Measurements from ENCODE around the gene IL17C. TPM values are rescaled to one million over a fixed set of nuclear protein-coding genes. Genes with fewer than 3 reads are reported as not detected.

The IL17C gene
- total RNA-seq, 1 donor from 2014 or later = not detected

- TF ChIP-seq CTCF (IDR thresholded peaks at IDR 0.05) = no peak
- H3K27me3 ChIP-seq = no peaks in the 10 kb centered on the region
- intact Hi-C loops (cut with DNase I) = no loop called here
- ATAC-seq (peak; percentile 39), DNase-seq (peak; percentile 69)
- H3K4me3 ChIP-seq = peak overlapping the region; percentile 78
- H3K9me3 ChIP-seq = no peaks in the 10 kb centered on the region
- peak overlapping the region; percentile 84 for H3K27ac ChIP-seq
- H3K4me1 ChIP-seq = peaks cover 21% of the 10 kb centered on the region
- peaks cover 21% of the 10 kb centered on the region for H3K36me3 ChIP-seq
Observed at GRCh38 chr16:88651276-88651988, 13.1 kb downstream of the IL17C start.

GRCh38 chr16:88651989-88652761 is 13.8 kb downstream of the IL17C start:
- Histone ChIP-seq H3K36me3 (peaks cover 26% of the 10 kb centered on the region), H3K27me3 (no peaks in the 10 kb centered on the region), H3K4me3 (no peak overlapping the region), H3K9me3 (no peaks in the 10 kb centered on the region), H3K4me1 (peaks cover 21% of the 10 kb centered on the region), H3K27ac (peak overlapping the region; percentile 84)
- TF ChIP-seq CTCF (IDR thresholded peaks at IDR 0.05) = no peak
- ATAC-seq (no peak), DNase-seq (peak; percentile 66)
- intact Hi-C loops (cut with DNase I) = no loop called here

GRCh38 chr16:88652762-88653063 is 14.3 kb downstream of the IL17C start:
- intact Hi-C loops (cut with DNase I) = no loop called here
- peak; percentile 56 for DNase-seq

GRCh38 chr16:88653101-88653500 is 14.7 kb downstream of the IL17C start:
- DNase-seq = no peak
- Histone ChIP-seq H3K36me3 (peaks cover 34% of the 10 kb centered on the region), H3K9me3 (no peaks in the 10 kb centered on the region), H3K27ac (no peak overlapping the region), H3K4me3 (no peak overlapping the region), H3K4me1 (peaks cover 21% of the 10 kb centered on the region), H3K27me3 (no peaks in the 10 kb centered on the region)
- no peak for TF ChIP-seq CTCF (IDR thresholded peaks at IDR 0.05)
- no peak for ATAC-seq
- intact Hi-C loops (cut with DNase I) = no loop called here

More at GRCh38 chr16:88652762-88653063, 14.3 kb downstream of the IL17C start:
- H3K9me3 ChIP-seq = no peaks in the 10 kb centered on the region
- H3K27ac ChIP-seq = no peak overlapping the region
- TF ChIP-seq CTCF (IDR thresholded peaks at IDR 0.05) = no peak
- no peaks in the 10 kb centered on the region for H3K27me3 ChIP-seq
- peaks cover 21% of the 10 kb centered on the region for H3K4me1 ChIP-seq
- no peak overlapping the region for H3K4me3 ChIP-seq
- H3K36me3 ChIP-seq = peaks cover 31% of the 10 kb centered on the region
- ATAC-seq = no peak

GRCh38 chr16:88653596-88654362 is 15.4 kb downstream of the IL17C start:
- intact Hi-C loops (cut with DNase I) = no loop called here

More at GRCh38 chr16:88653596-88654362, 15.4 kb downstream of the IL17C start:
- Histone ChIP-seq H3K4me3 (no peak overlapping the region), H3K36me3 (peaks cover 34% of the 10 kb centered on the region), H3K9me3 (no peaks in the 10 kb centered on the region), H3K27me3 (no peaks in the 10 kb centered on the region), H3K4me1 (peaks cover 21% of the 10 kb centered on the region), H3K27ac (no peak overlapping the region)
- TF ChIP-seq CTCF (IDR thresholded peaks at IDR 0.05) = no peak
- DNase-seq (no peak), ATAC-seq (no peak)

All from upper lobe of right lung (tissue), 1 donor.